ENCODE results near the gene DCXR.

DCXR gene

DNA sequence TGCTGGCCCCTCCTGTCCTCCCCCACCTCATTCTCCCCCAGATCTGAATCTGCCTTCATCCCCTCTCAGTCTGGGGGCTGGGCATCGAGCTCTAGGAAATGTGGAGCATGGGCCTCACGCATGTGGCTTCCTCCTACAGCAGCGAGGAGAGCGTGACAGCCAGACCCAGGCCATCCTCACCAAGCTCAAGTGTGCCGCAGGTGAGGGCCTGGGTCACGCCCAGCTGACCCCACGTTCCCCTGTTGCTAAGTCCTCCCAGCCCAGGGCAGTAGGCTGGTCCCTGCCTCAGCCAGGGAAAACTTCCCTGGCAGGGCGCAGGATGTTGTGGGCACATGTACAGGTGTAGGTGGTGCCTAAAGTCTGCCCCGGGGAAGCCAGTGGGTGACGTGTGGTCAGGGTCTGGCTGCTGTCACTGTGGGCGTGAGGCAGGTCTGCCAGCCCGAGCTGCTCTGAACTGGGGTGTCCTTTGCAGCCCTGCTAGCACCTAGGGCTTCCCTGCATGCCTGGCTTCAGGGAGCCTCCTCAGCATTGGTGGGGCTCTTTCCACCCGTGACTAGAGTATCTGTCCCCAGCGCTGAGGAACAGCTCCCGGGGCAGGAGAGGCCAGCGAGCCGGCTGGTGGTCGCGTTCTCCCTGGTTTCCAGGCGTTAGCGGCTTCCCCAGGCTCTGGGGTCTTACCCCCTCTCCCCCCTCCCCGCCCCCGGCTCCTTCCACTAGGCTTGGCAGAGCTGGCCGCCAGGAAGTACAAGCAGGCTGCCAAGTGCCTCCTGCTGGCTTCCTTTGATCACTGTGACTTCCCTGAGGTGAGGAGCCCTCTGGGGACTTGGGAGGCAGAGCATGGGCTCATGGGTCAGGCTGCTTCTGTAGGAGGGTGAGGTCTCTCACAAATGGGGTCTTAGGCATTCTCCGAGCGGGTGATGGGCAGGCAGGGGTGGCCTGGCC is 17.8 kb upstream of the DCXR start:
- no peak for DNase-seq (ENCODE audit: low read depth in 2 of 2)

DNA sequence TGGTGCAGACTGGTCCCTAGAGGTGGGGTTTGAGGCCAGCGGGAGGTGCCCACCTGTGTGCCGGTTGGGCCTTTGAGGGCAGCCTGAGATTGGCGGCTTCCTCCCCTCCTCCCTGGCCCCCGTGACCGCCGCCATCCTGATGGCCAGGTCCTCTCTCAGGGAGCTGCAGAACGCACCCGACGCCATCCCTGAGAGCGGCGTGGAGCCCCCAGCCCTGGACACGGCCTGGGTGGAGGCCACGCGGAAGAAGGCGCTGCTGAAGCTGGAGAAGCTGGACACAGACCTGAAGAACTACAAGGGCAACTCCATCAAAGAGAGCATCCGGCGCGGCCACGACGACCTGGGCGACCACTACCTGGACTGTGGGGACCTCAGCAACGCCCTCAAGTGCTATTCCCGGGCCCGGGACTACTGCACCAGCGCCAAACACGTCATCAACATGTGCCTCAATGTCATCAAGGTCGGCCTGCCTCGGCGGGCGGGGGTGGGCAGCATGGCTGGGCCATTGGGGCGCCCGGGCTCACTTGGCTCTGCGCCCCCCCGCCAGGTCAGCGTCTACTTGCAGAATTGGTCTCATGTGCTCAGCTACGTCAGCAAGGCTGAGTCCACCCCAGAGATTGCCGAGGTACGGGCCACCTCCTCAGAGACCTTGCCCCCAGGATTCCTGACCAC is 17.0 kb upstream of the DCXR start:
- no peak for DNase-seq (ENCODE audit: low read depth in 2 of 2)

DNA sequence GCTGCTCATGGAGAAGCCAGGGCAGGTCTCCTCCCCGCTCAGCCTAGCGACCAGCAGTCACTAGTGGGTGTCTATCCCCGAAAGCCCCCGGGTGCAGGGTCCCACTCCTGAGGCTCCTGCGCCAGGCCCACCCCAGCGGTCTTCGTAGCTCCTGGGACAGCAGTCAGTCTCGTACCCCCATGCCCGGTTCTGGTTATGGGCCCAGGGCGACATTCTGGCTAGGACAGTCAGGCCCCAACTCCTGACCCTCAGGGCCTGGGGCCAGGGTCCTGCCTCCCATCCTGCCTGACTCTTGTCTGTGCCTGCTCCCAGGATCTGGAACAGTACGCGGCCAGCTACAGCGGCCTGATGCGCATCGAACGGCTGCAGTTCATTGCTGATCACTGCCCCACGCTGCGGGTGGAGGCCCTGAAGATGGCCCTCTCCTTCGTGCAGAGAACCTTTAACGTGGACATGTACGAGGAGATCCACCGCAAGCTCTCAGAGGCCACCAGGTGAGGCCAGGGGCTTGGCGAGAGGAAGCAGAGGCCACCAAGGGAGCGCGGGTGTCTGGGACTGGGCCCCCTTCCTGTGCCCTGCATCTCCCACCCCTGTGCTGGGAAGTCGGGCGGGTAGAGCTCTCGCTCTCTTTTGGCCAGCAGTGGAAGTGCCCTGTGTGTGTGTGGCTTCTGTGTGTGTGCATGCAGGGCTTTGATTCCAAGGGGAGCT is 16.2 kb upstream of the DCXR start:
- no peak for DNase-seq (ENCODE audit: low read depth in 2 of 2)

DNA sequence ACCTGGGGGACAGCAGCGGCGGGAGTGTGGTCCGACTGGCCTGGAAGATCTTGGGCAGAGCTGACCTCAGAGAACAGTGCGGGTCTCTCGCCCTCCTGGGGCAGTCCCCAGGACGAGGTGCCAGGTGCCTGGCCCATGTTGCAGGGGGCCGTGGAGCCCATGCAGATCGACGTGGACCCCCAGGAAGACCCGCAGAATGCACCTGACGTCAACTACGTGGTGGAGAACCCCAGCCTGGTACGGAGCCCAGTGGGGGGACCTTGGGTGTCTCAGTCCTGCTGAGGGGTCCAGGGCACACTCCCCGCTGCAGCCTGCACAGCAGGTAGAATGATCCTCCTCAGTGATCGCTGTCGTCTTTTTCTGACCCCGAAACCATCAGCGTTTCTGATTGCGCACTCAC is 15.6 kb upstream of the DCXR start:
- no peak for DNase-seq (ENCODE audit: low read depth in 2 of 2)

DNA sequence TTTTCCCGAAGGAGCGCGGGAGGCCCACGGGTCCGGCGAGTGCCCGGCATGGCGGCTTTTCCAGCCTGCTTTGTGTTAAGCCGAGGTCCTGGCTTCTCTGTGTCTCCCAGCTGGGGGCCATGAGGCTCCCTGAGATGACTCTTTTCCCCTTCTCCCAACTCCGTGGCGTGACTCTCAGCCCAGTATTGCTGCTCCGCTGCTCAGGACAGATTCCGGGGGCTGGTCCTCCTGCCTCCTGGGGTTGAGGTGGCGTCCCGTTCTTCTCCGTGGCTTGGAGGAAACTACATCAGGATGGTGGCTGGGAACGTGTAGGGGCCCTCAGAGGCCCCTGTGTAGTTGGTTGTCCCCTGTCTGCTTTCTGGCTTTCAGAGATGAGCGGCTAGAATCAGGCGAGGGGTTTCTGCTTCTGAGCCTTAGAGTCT is 15.2 kb upstream of the DCXR start:
- no peak for DNase-seq (ENCODE audit: low read depth in 2 of 2)

DNA sequence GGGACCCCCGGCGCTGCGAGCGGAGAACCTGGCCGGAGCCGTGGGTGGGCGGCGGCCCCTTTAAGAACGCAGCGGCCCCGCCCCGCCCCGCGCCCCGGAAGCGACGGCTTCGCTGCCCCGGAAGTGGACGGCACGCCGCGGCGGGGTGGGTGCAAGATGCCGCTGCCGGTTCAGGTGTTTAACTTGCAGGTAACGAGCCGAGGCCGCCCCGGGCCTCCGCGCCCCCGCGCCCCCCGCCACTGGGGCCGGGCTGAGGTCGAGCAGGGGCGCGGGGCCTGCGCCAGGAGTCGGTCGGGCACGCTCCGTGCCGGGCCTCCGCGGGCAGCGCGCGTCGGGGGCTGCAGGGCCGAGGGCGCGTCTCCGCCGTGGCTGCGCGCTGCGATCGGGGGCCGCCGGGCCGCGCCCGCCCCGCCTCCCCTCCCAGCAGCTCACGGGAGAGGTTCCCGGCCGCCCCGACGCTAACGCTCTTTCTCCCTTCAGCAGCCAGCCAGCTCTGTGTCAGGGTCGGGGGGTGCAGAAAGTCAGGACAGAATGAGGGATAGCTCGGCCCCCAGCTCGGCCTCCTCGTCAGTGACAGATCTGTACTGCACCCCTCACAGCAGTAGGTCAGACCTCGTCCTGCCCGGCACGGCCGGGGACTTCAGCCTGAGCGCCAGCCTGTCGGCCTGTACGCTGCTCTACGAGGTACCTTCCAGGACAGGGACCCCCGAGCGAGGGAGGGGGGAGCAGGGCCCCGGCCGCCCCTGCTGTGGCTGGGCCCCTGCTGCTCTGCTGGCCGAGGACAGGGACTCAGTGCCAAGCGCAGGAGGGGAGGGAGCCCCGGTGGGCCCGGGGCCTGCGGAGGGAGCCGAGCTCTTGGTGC is 14.5 kb upstream of the DCXR start, which contains the start of the genes GPS1 and RFNG:
Gene GPS1, plus strand, starts transcription at position 123 of the 862 bp plus-strand sequence. Its CDS starts 34 bp downstream, at position 157.
Gene RFNG, minus strand, starts transcription at position 36 of the 862 bp plus-strand sequence. CDS start 45 bp downstream, outside the sequence.
- DNase-seq (ENCODE audit: low read depth in 2 of 2), result peak; percentile 68 to 80

DNA sequence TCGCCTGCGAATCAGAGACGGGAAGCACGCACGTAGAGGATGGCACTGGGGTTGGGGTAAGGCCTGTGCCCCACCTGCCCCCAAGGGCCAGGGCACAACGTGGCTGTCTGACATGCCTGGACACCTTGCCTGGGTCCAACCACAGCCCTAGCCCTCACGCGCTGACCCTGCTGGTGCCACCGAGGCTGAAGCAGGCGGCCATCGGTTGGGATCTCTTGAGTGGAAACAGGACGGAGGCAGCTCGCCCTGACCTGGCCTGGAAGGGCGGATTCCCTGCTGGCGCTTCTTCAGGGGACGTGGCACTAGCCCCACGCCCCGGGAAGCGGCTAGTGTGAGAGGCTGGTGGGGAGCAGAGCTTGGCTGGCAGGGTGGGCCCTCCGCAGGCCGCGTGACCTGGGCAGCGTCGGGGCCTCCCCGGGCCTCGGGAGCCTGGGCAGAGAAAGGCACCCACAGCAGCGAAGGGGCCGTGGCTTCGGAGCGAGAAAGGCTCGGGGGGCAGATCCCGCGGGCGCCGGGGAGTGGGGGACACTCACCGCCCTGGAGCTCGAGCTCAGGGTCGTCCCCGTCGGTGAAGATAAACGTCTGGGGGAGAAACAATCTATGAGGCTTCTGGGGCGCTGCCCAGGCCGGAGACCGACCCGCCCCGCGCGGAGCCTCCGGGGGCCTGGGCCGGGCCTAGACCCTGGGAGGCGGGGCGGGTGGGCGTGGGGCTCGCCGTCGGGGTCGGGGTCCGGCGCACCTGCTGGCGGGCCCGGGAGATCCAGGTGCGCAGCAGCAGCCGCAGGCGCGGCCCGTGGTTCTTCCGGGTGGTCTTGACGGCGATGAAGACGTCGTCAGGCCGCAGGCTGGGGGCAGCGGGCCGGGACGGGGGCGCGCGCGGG is 13.5 kb upstream of the DCXR start:
- no peak for DNase-seq (ENCODE audit: low read depth in 2 of 2)

DNA sequence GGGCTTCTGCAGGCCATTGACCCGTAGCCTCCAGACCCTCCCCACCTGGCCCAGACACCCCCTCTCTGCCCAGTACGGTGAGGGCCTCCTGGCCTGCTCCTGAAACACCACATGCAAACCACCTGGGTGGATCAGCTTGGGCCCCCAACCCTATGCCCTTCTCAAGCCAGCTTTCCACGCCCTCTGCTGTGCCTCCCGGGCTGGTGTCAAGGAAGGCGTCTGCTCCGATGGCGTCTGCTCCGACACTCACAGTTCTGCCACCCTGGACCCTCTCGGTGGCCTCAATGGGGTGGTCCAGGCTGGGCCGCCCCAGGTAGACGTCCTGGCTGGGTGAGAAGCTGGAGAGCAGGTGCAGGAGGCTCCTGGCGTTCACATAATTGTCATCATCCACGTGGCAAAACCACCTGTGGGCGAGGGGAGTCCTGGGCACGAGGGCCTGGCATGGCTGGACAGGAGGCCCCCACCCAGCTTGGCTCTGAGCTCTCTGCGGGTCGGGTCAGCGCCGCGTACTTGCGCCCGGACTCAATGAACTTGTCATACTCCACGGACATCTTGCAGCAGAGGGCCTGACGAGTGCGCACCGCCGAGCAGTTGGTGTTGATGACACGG is 12.8 kb upstream of the DCXR start:
- DNase-seq (ENCODE audit: low read depth in 2 of 2), result no peak

DNA sequence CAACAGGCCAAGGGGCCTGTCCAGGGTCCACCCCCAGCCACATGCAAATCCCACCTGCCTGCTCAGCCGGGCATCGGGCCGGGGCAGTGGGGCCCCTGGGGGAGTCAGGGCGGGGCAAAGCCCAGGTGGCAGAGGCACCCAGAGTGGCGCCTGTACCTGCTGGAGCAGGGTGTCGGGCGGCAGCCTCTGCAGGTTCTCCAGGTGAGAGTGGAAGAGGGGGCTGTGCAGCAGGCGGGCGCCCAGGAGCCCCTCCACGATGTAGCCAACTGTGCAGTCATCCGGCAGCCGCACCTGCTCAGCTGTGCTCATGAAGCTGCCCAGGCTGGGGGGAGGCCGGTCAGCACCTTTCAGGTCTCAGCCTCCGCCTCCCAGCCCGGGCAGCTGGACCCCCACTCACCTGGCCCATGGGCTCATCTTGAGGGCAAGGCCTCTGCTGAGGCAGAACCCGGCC is 12.0 kb upstream of the DCXR start:
- DNase-seq (ENCODE audit: low read depth in 2 of 2), result no peak

DNA sequence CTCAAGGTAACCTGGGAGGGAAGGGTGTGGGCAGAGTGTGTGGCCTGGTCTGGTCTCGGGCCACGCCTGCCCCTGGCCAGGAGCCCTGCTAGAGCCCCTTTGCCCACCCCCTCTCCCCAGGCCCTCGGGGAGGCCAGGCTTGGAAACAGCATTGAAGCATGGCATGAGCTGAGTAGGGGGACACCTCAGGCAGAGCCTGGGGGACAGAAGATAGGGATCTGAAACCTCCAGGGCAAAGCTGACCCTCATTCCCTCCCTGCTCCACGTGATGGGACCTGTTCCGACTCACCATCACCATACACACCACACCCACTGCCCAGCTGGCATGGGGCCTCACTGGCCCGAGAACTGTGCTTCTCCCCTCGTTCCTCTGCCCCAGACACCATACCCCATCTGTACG is 11.6 kb upstream of the DCXR start:
- no peak for DNase-seq (ENCODE audit: low read depth in 2 of 2)

DNA sequence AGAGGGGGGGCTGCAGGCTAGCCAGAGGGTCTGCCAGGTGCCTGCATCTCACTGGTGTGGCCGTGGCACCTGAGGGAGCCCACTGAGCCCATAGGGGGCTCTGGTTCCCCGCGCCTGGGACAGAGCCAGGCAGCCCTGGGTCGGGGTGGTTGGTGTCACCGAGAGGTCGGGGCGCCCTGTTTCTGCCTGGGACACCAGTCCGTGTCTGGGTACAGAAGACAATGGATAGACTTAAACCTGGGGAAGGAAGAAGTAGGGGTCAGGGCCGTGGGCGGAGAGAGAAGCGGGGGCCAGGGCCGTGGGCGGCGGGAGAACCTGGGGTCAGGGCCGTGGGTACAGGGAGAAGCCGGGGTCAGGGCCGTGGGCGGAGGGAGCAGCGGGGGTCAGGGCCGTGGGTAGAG is 11.1 kb upstream of the DCXR start:
- DNase-seq (ENCODE audit: low read depth in 2 of 2), result no peak

DNA sequence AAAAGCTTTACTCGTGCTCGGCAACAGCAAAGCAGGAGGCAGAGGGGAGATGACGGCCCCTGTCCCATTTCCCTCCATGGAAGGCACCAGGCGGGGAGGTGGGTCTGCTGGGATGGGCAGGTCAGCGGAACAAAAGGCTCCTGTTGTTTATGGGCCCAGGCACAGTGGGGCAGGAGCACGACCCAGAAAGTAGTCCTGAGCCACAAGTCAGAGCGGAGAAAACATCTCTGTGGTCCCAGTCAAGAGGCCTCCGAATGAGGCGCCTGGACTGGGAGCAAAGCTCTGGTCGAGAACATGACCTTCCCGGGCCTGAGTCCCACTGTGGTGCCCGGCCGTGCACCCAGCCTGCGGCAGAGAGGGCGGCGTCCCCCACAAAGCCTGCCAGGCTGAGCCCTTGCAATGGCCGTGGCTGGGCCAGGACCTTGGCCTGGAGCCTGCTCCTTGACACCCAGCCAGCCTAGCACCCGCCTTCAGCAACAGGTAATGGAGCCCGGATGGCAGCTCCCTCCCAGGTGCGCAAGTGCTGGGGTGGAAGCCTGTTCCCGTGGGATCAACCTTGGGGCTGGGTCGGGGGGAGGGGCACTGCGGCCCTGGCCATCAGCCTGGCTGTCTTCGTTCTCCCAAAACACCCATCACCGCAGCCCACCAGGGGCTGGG is 10.5 kb upstream of the DCXR start:
- no peak for DNase-seq (ENCODE audit: low read depth in 2 of 2)

DNA sequence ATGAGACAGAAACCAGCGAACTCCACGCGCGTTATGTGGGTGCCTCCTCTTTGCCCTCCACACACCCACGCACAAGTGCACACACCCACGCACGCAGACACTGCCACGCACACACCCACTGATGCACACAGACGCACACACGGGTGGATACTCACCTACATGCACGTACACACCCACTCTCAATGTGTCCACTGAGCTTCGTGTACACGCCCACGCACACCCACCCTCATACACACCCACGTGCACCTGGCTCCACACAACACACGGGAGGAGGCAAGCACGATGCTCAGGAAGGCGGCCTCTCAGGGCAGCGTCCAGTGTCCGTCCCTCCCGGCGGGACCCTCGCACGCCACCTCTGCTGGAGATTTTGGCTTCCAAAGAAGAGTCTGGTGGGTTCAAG is 9.9 kb upstream of the DCXR start:
- no peak for DNase-seq (ENCODE audit: low read depth in 2 of 2)

DNA sequence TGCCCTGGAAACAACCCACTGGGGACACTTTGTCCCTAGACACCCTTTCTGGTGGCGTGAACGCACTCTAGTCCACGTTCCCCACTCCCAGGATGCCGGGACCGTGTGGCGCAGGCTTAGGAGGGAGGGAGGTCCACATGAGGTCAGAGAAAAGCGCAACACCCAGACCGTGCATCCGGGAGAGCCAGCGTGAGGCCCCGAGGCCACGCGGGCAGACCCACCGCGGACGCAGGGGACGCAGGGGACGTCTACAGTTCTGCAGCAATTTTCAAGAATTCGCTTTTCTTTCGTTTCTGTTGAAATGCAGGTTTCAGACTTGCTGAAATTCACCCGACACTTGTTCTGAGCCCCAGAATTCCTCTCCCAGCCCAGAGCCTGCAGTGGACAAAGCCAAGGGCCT is 9.4 kb upstream of the DCXR start:
- DNase-seq (ENCODE audit: low read depth in 2 of 2), result no peak

DNA sequence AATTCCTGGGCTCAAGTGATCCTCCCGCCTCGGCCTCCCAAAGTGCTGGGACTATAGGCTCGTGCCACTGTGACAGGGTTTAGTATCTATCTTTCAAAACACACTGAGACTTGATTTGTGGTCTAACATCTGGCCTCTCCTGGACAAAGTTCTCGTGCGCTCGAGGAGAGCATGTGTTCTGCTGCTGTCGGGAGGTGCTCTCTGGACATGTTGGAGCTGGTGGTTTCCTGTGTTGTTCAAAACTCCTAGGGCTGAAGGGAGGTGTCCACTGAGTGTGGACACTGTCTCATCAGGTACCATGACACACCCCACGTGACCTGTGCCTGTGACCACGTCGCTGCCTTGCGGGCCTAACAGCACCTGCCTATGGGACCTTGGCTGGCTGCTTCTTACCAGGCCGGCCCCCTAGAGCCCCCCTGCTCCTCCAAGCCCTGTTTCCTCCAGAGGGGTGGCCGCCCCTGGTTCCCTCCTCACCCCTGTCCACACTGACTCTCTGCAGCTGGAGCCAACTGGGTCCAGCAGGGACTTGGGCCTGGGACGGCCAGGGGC is 8.5 kb upstream of the DCXR start:
- DNase-seq (ENCODE audit: low read depth in 2 of 2), result no peak

DNA sequence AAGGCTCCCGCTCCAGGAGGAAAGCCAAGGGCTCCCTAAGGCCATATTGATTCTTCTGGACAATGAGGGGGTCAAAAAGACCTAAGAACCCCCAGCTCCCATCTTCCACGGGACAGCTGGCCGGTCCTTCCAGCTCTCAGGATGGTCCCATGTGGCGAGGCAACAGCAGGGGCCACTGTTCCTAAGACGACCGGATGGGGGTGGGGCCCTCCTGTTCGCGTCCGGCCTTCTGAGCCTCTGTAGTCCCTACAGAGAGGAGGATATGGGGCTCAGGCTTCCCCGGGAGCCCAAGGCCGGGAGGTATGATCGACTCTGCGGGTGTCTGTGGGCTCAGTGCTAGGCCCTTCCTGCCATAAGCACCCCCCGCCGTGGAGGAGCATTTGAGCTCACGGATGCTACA is 6.0 kb upstream of the DCXR start:
- DNase-seq (ENCODE audit: low read depth in 2 of 2), result no peak

DNA sequence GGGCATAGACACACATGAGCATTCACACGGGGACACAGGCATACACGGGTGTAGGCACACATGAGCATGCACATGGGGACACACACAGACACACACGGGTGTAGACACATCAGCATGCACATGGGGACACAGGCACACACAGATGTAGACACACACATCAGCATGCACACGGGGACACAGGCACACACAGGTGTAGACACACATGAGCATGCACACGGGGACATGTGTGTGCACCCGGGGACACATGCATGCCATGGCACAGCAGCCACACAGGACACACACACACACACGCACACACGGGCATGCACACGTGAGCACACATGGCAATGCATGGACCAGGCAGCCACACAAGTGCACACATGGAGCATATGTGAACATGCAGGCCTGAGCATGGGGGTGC is 5.2 kb upstream of the DCXR start:
- no peak for DNase-seq (ENCODE audit: low read depth in 2 of 2)

DNA sequence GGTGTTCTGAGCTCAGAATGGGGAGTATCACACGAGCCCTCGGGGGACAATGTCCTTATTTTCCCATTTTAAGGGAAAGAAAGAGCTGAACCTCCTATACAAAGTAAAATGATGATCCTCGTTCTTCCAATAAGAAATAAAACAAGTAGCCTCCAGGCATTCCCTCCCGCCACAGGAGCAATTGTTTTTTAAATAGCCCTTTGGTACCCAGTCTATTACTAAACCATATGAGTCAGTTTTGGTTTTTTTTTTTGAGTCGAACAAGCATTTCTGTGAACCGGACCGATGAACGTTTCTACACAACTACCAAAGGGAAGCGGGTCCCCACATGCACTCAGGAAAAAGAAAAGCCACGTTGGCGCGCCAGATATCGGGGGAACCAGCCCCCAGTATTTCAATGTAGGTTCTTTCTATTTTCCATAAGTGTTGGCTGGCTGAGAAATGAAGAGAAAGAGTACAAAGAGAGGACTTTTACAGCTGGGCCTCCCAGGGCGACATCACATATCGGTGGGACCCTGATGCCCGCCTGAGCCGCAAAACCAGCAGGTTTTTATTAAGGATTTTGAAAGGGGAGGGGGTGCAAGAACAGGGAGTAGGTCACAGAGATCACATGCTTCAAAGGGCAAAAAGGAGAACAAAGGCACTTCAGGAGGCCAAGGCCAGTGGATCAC is 3.8 kb upstream of the DCXR start:
- DNase-seq (ENCODE audit: low read depth in 2 of 2), result no peak
